ENCODE measurements around the gene AKAP6. TPM values are rescaled to one million over a fixed set of nuclear protein-coding genes. Genes with fewer than 3 reads are reported as not detected.

AKAP6 gene
- total RNA-seq, 1 donor from 2014 or later = 3.4 TPM

GRCh38 chr14:32681598-32681997 lies 352.5 kb downstream of the AKAP6 start:
- no peak for TF ChIP-seq CTCF (IDR thresholded peaks at IDR 0.05; ENCODE audit: unreplicated experiment)
- no peaks in the 10 kb centered on the region for H3K36me3 Mint-ChIP-seq (ENCODE audit: insufficient read depth)
- DNase-seq (ENCODE audit: low spot score, unreplicated experiment) = no peak
- peaks cover 12% of the 10 kb centered on the region for H3K4me1 Mint-ChIP-seq (ENCODE audit: low read depth)
- no peaks in the 10 kb centered on the region for H3K9me3 Mint-ChIP-seq (ENCODE audit: low read depth)
- no peak overlapping the region for H3K27ac Mint-ChIP-seq
- H3K27me3 Mint-ChIP-seq = peaks cover 8% of the 10 kb centered on the region
- H3K4me3 Mint-ChIP-seq (ENCODE audit: low read depth) = no peak overlapping the region

GRCh38 chr14:32682214-32682613 lies 353.1 kb downstream of the AKAP6 start:
- Mint-ChIP-seq H3K27ac (no peak overlapping the region), H3K9me3 (ENCODE audit: low read depth) (no peaks in the 10 kb centered on the region), H3K4me3 (ENCODE audit: low read depth) (no peak overlapping the region), H3K36me3 (ENCODE audit: insufficient read depth) (no peaks in the 10 kb centered on the region), H3K4me1 (ENCODE audit: low read depth) (peaks cover 12% of the 10 kb centered on the region), H3K27me3 (peaks cover 8% of the 10 kb centered on the region)
- TF ChIP-seq CTCF (IDR thresholded peaks at IDR 0.05; ENCODE audit: unreplicated experiment) = no peak
- no peak for DNase-seq (ENCODE audit: low spot score, unreplicated experiment)

GRCh38 chr14:32683679-32684078 lies 354.6 kb downstream of the AKAP6 start:
- Mint-ChIP-seq H3K27me3 (peaks cover 8% of the 10 kb centered on the region), H3K4me3 (ENCODE audit: low read depth) (no peak overlapping the region), H3K36me3 (ENCODE audit: insufficient read depth) (no peaks in the 10 kb centered on the region), H3K4me1 (ENCODE audit: low read depth) (peaks cover 12% of the 10 kb centered on the region), H3K27ac (no peak overlapping the region), H3K9me3 (ENCODE audit: low read depth) (no peaks in the 10 kb centered on the region)
- no peak for TF ChIP-seq CTCF (IDR thresholded peaks at IDR 0.05; ENCODE audit: unreplicated experiment)
- no peak for DNase-seq (ENCODE audit: low spot score, unreplicated experiment)

GRCh38 chr14:32688941-32689340 lies 359.8 kb downstream of the AKAP6 start:
- Mint-ChIP-seq H3K27me3 (no peaks in the 10 kb centered on the region), H3K4me1 (ENCODE audit: low read depth) (peaks cover 10% of the 10 kb centered on the region), H3K36me3 (ENCODE audit: insufficient read depth) (no peaks in the 10 kb centered on the region), H3K4me3 (ENCODE audit: low read depth) (no peak overlapping the region), H3K9me3 (ENCODE audit: low read depth) (no peaks in the 10 kb centered on the region), H3K27ac (no peak overlapping the region)
- no peak for TF ChIP-seq CTCF (IDR thresholded peaks at IDR 0.05; ENCODE audit: unreplicated experiment)
- no peak for DNase-seq (ENCODE audit: low spot score, unreplicated experiment)

GRCh38 chr14:32692441-32692840 lies 363.3 kb downstream of the AKAP6 start:
- no peaks in the 10 kb centered on the region for H3K9me3 Mint-ChIP-seq (ENCODE audit: low read depth)
- TF ChIP-seq CTCF (IDR thresholded peaks at IDR 0.05; ENCODE audit: unreplicated experiment) = no peak
- peaks cover 10% of the 10 kb centered on the region for H3K4me1 Mint-ChIP-seq (ENCODE audit: low read depth)
- H3K27ac Mint-ChIP-seq = no peak overlapping the region
- no peaks in the 10 kb centered on the region for H3K27me3 Mint-ChIP-seq
- H3K4me3 Mint-ChIP-seq (ENCODE audit: low read depth) = no peak overlapping the region
- H3K36me3 Mint-ChIP-seq (ENCODE audit: insufficient read depth) = no peaks in the 10 kb centered on the region
- DNase-seq (ENCODE audit: low spot score, unreplicated experiment) = no peak
